ENCODE results near the gene AK8. TPM values are rescaled to one million over a fixed set of nuclear protein-coding genes. Genes with fewer than 3 reads are reported as not detected.

AK8 gene
- total and polyA plus RNA-seq, 4 donors, result 0.07 to 0.26 (median 0.11) TPM

DNA sequence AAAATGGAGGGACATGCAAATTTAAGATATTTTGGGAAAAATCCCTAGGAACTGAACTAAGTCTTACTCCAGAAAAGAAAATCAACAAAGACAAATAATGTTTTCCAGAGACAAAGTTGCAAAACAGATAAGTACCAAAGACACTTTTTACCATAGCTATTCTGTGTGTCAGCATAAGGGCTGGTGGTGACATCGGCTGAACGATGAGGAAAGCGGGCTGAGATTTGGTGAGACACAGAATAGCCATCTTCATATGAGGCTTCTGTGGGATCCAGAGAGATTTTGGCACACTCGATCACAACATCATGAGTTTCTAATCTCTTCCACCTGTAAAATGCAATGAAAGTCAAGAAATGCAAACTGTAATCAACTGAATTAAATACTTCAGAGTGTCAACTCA is 34.0 kb upstream of the AK8 start:
- Histone ChIP-seq H3K4me1 (ENCODE audit: control insufficient read depth in 4 of 4, insufficient read depth in 4 of 4, low read length in 3 of 4) (no peaks in the 10 kb centered on the region), H3K36me3 (ENCODE audit: control insufficient read depth in 4 of 4, insufficient read depth in 3 of 4, low read depth in 1 of 4, low read length in 3 of 4) (peaks cover 11 to 46% (median 28%) of the 10 kb centered on the region in 4 donors), H3K27ac (ENCODE audit: low read depth in 1 of 2, low read length in 2 of 2) (no peak overlapping the region), H3K4me3 (ENCODE audit: low read depth in 1 of 3, low read length in 3 of 3) (no peak overlapping the region), H3K9me3 (ENCODE audit: control insufficient read depth in 4 of 4, low read length in 3 of 4) (no peaks in the 10 kb centered on the region), H3K27me3 (ENCODE audit: control insufficient read depth in 4 of 4, insufficient read depth in 4 of 4, low read length in 3 of 4) (no peaks in the 10 kb centered on the region), H3K9ac (ENCODE audit: low read depth in 1 of 2, low read length in 2 of 2) (no peak overlapping the region)
- no peak for DNase-seq (ENCODE audit: low spot score)
- WGBS, result 98% methylated on average over 4 of the region's 4 CpGs
- TF ChIP-seq YY1 (IDR thresholded peaks at IDR 0.05), result no peak
- TF ChIP-seq ZBTB33 (IDR thresholded peaks at IDR 0.05), result no peak
- TF ChIP-seq FOXA2 (IDR thresholded peaks at IDR 0.05), result no peak
- no peak for TF ChIP-seq JUND (IDR thresholded peaks at IDR 0.05)
- TF ChIP-seq CTCF (IDR thresholded peaks at IDR 0.05; ENCODE audit: low read depth, low read length, missing input control), result no peak
- no peak for TF ChIP-seq NR2F2 (IDR thresholded peaks at IDR 0.05)
- TF ChIP-seq GABPA (IDR thresholded peaks at IDR 0.05 in 1 of 2, conservative IDR thresholded peaks at IDR 0.05 in 1 of 2), result no peak
- no peak for TF ChIP-seq HNF4G (IDR thresholded peaks at IDR 0.05)
- TF ChIP-seq MAX (IDR thresholded peaks at IDR 0.05), result no peak
- TF ChIP-seq SP1 (IDR thresholded peaks at IDR 0.05), result no peak
- no peak for TF ChIP-seq HNF4A (conservative IDR thresholded peaks at IDR 0.05)
- no peak for TF ChIP-seq ATF3 (IDR thresholded peaks at IDR 0.05)
- no peak for TF ChIP-seq EGR1 (IDR thresholded peaks at IDR 0.05; ENCODE audit: low read depth in 2 of 2)
- TF ChIP-seq TAF1 (conservative IDR thresholded peaks at IDR 0.05), result no peak
- TF ChIP-seq RAD21 (IDR thresholded peaks at IDR 0.05), result no peak
- TF ChIP-seq RXRA (IDR thresholded peaks at IDR 0.05), result no peak
- no peak for TF ChIP-seq FOXA1 (IDR thresholded peaks at IDR 0.05)
- TF ChIP-seq REST (IDR thresholded peaks at IDR 0.05), result no peak
